DOHH2 (cell line): Measurements from ENCODE around the gene IL10RB.

Experiments
- CTCF ChIP-seq: fragments of 200-600 bp; sonication (generic); IDR thresholded peaks from one replicate; pipeline ENCODE4 v1.5.1; 2014; ENCODE audit warnings: antibody characterized with exemption, mild to moderate bottlenecking, low read depth, low read length; ENCODE audit not compliant: poor library complexity, severe bottlenecking
- EZH2phosphoT487 ChIP-seq: fragments of 200-600 bp; sonication (generic); IDR thresholded peaks from 2 replicates; pipeline ENCODE4 v1.6.1; 2017; ENCODE audit warnings: borderline replicate concordance, mild to moderate bottlenecking, antibody characterized with exemption, low read length, moderate library complexity, mixed read lengths

- TF ChIP-seq CTCF, result no peak
- no peak for TF ChIP-seq EZH2phosphoT487
These were observed 3.2 kb upstream of the IL10RB start for GRCh38 chr21:33262921-33263320.
